SH-SY5Y (cell line): ENCODE results near the gene TAC4.

Experiments used
- GATA2 ChIP-seq: IDR thresholded peaks from 2 replicates; pipeline ENCODE4 v1.6.1; 2011; ENCODE audit warnings: mild to moderate bottlenecking, low read depth, low read length
- GATA3 ChIP-seq: IDR thresholded peaks from 2 replicates; pipeline ENCODE4 v1.6.1; 2011; ENCODE audit warnings: low read depth, mild to moderate bottlenecking, low read length, moderate library complexity

DNA sequence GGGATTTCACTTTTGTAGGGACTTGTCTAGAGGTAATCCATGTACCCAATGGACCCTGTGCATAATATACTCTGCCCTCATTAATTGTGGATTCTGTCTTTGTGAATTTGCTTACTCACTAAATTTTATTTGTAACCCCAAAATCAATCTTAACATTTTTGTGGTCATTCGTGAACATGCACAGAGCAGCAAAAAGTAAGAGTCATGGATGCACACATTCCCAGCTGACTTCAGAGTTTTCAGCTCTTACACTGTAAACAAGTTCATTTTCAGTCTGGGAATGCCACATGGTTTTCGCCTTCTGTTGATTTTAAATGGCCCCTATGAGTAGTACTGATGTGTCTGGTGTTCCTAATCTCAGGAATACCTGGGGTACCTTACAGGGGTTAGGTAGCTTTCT, 24.3 kb downstream of the TAC4 start:
- TF ChIP-seq GATA3 (no peak), GATA2 (no peak)
